ENCODE measurements around the gene SNTG2.

The SNTG2 gene

GRCh38 chr2:910698-911097 lies 40.0 kb upstream of the SNTG2 start:
- ATAC-seq: no peak

DNA sequence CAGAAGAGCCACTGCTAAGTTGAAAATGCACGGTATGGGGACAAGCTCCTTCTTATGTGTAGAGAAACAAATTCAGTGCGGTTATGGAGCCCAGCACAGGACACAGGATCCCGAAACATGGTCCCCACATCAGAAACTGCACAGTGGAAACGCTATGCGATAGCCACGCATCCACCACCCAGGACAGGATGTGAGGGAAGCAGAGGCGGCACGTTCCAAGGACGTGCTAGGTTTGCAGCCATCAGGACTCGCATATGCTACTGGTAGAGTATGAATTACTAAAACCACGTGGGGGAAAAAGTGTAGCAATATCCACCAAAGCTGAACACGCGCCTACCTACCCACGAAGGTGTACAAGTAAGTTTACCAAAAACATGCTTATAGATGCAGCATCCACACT lies 34.7 kb upstream of the SNTG2 start:
- TF ChIP-seq ZNF70 (CRISPR knock-in tag; IDR thresholded peaks at IDR 0.05) (no peak), POU6F1 (CRISPR knock-in tag; IDR thresholded peaks at IDR 0.05; ENCODE audit: borderline replicate concordance, low read depth) (no peak), ARNTL (CRISPR knock-in tag; IDR thresholded peaks at IDR 0.05; ENCODE audit: borderline replicate concordance, low read depth) (no peak)
- ATAC-seq: no peak

More at GRCh38 chr2:910698-911097, 40.0 kb upstream of the SNTG2 start:
- TF ChIP-seq, protein P1, sequence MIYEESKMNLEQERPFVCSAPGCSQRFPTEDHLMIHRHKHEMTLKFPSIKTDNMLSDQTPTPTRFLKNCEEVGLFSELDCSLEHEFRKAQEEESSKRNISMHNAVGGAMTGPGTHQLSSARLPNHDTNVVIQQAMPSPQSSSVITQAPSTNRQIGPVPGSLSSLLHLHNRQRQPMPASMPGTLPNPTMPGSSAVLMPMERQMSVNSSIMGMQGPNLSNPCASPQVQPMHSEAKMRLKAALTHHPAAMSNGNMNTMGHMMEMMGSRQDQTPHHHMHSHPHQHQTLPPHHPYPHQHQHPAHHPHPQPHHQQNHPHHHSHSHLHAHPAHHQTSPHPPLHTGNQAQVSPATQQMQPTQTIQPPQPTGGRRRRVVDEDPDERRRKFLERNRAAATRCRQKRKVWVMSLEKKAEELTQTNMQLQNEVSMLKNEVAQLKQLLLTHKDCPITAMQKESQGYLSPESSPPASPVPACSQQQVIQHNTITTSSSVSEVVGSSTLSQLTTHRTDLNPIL (CRISPR knock-in tag; IDR thresholded peaks at IDR 0.05; ENCODE audit: low read depth): no peak
- no peak for TF ChIP-seq CSRNP3 (CRISPR knock-in tag; IDR thresholded peaks at IDR 0.05)
- TF ChIP-seq ARNTL (CRISPR knock-in tag; IDR thresholded peaks at IDR 0.05; ENCODE audit: borderline replicate concordance, low read depth): no peak
- no peak for TF ChIP-seq RARB (CRISPR knock-in tag; IDR thresholded peaks at IDR 0.05)
- no peak for TF ChIP-seq ISL1 (CRISPR knock-in tag; IDR thresholded peaks at IDR 0.05)
- no peak for TF ChIP-seq ZC3H10 (CRISPR knock-in tag; IDR thresholded peaks at IDR 0.05)
- no peak for TF ChIP-seq BACH2 (CRISPR knock-in tag; IDR thresholded peaks at IDR 0.05; ENCODE audit: borderline replicate concordance)
- TF ChIP-seq PPARA (CRISPR knock-in tag; IDR thresholded peaks at IDR 0.05; ENCODE audit: borderline replicate concordance): no peak
- TF ChIP-seq SNAI2 (CRISPR knock-in tag; IDR thresholded peaks at IDR 0.05): no peak
- TF ChIP-seq, protein P2, sequence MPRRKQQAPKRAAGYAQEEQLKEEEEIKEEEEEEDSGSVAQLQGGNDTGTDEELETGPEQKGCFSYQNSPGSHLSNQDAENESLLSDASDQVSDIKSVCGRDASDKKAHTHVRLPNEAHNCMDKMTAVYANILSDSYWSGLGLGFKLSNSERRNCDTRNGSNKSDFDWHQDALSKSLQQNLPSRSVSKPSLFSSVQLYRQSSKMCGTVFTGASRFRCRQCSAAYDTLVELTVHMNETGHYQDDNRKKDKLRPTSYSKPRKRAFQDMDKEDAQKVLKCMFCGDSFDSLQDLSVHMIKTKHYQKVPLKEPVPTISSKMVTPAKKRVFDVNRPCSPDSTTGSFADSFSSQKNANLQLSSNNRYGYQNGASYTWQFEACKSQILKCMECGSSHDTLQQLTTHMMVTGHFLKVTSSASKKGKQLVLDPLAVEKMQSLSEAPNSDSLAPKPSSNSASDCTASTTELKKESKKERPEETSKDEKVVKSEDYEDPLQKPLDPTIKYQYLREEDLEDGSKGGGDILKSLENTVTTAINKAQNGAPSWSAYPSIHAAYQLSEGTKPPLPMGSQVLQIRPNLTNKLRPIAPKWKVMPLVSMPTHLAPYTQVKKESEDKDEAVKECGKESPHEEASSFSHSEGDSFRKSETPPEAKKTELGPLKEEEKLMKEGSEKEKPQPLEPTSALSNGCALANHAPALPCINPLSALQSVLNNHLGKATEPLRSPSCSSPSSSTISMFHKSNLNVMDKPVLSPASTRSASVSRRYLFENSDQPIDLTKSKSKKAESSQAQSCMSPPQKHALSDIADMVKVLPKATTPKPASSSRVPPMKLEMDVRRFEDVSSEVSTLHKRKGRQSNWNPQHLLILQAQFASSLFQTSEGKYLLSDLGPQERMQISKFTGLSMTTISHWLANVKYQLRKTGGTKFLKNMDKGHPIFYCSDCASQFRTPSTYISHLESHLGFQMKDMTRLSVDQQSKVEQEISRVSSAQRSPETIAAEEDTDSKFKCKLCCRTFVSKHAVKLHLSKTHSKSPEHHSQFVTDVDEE (CRISPR knock-in tag; IDR thresholded peaks at IDR 0.05): no peak
- TF ChIP-seq ZFP3 (CRISPR knock-in tag; IDR thresholded peaks at IDR 0.05): no peak
- no peak for TF ChIP-seq GLIS3 (CRISPR knock-in tag; IDR thresholded peaks at IDR 0.05)
- TF ChIP-seq POU6F1 (CRISPR knock-in tag; IDR thresholded peaks at IDR 0.05; ENCODE audit: borderline replicate concordance, low read depth): no peak
- no peak for TF ChIP-seq TOX (CRISPR knock-in tag; IDR thresholded peaks at IDR 0.05; ENCODE audit: borderline replicate concordance)
- no peak for TF ChIP-seq ZFP30 (CRISPR knock-in tag; IDR thresholded peaks at IDR 0.05)
- TF ChIP-seq ZNF70 (CRISPR knock-in tag; IDR thresholded peaks at IDR 0.05): no peak

GRCh38 chr2:916935-917334 lies 33.7 kb upstream of the SNTG2 start:
- ATAC-seq: no peak
- TF ChIP-seq PATZ1 (CRISPR knock-in tag; IDR thresholded peaks at IDR 0.05; ENCODE audit: borderline replicate concordance) (no peak), POU6F1 (CRISPR knock-in tag; IDR thresholded peaks at IDR 0.05; ENCODE audit: borderline replicate concordance, low read depth) (no peak), ZNF565 (CRISPR knock-in tag; conservative IDR thresholded peaks at IDR 0.05; ENCODE audit: low read depth) (no peak), RARB (CRISPR knock-in tag; IDR thresholded peaks at IDR 0.05) (no peak), ZNF8 (CRISPR knock-in tag; IDR thresholded peaks at IDR 0.05) (no peak), TOX (CRISPR knock-in tag; IDR thresholded peaks at IDR 0.05; ENCODE audit: borderline replicate concordance) (no peak), ISL1 (CRISPR knock-in tag; IDR thresholded peaks at IDR 0.05) (no peak), GLIS3 (CRISPR knock-in tag; IDR thresholded peaks at IDR 0.05) (no peak), ZC3H10 (CRISPR knock-in tag; IDR thresholded peaks at IDR 0.05) (no peak), SNAI2 (CRISPR knock-in tag; IDR thresholded peaks at IDR 0.05) (no peak), CSDC2 (CRISPR knock-in tag; IDR thresholded peaks at IDR 0.05) (no peak), ZNF70 (CRISPR knock-in tag; IDR thresholded peaks at IDR 0.05) (no peak), ZFP3 (CRISPR knock-in tag; IDR thresholded peaks at IDR 0.05) (no peak), OSR1 (CRISPR knock-in tag; IDR thresholded peaks at IDR 0.05) (no peak)
- TF ChIP-seq, protein P2 (CRISPR knock-in tag; IDR thresholded peaks at IDR 0.05): no peak
